HG02642 (cell line): ENCODE data around the gene GDPD4.

Experiments used
- ATAC-seq: cut with Tn5 transposase; IDR thresholded peaks from one replicate; pipeline ENCODE4 v1.9.1; 2021; ENCODE audit warnings: mild to moderate bottlenecking; ENCODE audit not compliant: unreplicated experiment, poor library complexity

Gene GDPD4

GRCh38 chr11:77207618-77208313, 93.7 kb downstream of the GDPD4 start:
- no peak for ATAC-seq

DNA sequence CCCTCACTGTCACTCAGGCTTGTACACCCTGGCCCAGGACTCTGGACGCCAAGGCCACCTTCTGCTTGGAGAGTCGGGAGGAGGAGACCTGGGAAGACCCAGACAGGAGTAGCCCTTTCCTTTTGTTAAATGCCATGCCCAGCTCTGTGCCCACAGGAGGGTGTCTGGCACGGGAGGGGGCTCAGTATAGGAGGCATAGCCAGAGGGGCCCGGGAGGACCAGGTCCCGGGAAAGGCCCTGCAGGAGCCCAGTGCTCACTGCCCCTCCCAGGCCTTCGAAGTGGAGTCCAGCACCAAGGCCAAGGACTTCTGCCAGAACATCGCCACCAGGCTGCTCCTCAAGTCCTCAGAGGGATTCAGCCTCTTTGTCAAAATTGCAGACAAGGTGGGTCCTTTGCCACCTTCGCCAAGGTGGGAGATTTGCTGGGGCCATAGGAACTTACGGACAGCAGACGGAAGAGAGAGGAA, 94.4 kb downstream of the GDPD4 start:
- ATAC-seq, result no peak

GRCh38 chr11:77206264-77207018, 95.0 kb downstream of the GDPD4 start:
- ATAC-seq, result no peak

GRCh38 chr11:77205467-77206263, 95.8 kb downstream of the GDPD4 start:
- no peak for ATAC-seq

DNA sequence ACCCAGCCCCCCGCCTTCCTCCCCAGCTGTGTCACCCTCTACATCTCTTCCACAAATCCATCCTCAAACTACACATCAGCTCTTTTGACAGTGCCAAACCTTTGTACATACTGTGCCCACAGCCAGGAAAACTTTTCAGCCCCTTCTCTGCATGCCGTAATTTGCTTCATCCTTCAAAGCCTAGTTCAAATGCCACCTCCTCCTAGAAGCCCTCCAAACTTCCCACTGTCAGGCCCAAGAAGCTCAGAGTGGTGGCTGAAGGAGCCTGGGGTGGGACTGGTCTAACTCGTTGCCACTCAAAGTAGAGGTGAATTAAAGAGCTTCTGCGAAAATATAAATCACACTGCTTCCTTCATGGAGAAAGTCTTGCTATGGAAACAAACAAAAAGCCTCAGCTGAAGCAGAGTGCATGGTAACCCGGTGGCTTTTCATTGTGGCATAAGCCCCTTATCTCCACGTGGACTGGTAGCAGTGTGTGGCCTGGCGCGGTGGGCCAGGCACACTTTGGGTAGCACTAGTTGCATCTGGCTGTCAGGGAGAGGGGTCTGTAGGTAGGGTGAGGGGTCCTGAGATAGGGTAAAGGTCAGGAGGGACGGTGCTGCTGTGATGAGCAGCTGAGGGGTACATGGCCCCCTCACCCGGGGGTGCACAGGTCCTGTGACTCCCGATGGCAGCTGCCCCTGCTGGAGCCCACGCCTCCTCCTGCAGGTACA, 96.6 kb downstream of the GDPD4 start:
- ATAC-seq, result no peak

- ATAC-seq, result no peak
Observed at GRCh38 chr11:77203901-77204753, 97.4 kb downstream of the GDPD4 start.

DNA sequence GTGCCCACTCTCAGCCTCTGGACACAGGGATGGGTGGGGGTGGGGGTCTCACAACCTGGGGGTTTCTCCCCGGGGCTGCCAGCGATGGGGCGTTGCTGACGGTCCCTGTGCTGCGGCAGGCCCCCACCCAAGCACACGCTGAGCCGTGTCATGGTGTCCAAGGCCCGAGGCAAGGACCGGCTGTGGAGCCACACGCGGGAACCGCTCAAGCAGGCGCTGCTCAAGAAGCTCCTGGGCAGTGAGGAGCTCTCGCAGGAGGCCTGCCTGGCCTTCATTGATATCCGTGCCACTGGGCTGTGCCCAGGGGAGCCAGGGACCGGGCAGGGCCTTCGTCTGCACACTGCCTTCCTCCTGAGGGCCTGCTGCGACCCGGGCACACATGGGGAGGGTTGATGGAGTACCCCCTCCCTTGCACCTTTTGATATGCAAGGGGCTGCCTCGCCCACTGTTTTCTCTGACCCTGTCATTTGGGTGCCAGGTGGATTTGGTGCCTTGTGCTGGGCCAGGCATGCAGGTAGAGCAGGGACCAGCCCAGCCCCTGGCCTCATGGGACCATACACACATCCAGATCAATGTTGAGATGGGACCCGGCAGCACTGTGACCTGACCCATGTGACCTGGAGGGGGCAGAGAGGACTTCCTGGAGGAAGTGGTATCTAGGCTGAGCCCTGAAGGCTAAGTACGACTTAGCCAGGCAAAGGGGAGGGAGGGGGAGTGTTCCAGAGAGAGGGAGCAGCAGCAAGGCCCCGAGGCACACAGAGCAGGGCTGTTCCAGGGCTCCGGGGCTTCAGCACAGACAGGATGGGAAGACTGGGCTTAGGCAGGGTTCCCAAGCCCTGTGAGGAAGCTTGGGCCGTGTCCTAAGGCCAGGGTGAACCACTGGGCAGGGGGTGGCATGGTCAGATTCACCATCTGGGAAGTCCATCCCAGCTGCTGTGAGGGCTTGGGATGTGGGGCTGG, 98.3 kb downstream of the GDPD4 start:
- no peak for ATAC-seq

DNA sequence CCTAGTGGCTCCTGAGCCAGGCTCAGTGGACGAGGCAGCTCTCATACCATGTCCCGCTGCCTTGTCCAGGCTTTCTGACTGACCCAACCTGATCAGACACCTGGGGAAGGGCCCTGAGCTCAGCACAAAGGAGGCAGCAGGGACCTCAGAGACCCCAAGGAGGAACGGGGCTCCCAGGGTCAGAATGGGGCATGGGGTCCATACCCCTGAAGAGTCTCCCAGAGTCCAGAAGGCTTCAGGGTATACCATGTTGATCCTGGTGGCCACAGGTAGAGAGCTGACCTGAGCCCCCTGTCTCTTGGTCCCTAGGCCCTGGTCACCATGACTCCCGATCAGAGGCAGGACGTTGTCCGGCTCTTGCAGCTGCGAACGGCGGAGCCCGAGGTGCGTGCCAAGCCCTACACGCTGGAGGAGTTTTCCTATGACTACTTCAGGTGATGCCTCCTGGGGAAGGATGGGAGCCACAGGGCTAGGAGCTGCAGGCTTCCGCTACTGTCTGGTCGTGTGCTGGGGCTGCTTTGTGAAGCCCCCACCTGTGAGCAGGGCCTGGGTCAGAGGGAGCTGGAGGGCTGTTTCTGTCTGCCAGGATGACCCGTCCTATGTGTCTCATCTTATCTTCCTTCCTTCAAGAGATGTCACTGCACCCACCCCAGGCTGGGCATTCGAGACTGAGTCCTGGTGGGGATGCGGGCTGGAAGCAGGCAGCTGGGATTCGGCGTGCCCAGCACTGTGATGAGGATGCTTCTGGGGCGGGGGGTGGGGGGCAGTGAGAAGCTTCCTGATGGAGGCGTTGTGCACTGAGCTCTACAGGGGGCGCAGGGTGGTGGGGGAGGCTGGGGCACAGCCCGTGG, 99.3 kb downstream of the GDPD4 start:
- no peak for ATAC-seq

- ATAC-seq, result no peak
Observed at GRCh38 chr11:77201370-77201769, 100.1 kb downstream of the GDPD4 start.

DNA sequence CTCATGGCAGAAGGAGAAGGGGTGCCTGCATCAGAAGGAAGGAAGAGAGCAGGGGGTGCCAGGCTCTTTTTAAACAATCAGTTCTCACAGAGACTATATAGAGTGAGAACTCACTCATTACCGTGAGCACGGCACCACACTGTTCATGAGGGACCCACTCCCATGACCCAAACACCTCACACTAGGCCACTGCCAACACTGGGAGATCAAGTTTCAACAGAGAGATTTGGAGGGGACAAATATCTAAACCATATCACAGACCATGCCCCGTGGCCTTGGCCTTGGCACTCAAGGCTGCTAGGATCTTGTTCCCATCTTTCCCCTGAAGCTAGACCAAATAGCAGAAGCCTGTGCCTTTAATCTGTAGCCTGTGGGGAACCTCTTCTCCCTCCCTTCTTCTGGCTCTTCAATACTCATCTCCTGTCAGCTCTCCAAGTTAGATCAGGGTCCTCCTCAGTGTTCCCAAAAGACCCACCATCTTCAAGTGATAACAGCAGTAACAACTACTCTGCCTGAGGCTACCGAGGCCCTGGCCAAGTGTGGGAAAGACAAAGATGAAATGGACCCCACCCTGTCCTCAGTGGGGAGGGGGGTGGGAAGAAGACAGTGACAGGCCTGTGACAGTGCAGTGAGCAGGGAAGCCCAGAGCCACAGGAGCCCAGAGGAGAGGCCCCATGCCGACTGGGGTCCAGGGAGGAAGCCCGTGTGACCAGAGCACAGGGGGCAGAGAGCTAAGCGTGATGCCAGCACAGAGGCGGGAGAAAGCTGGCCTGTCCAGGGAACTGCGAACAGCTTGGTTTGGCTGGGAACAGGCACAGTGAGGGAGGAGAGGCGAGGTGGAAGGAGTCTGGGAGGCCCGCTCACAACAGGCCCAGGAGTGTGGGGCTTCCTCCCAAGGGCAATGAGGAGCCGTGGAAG, 100.9 kb downstream of the GDPD4 start:
- no peak for ATAC-seq

DNA sequence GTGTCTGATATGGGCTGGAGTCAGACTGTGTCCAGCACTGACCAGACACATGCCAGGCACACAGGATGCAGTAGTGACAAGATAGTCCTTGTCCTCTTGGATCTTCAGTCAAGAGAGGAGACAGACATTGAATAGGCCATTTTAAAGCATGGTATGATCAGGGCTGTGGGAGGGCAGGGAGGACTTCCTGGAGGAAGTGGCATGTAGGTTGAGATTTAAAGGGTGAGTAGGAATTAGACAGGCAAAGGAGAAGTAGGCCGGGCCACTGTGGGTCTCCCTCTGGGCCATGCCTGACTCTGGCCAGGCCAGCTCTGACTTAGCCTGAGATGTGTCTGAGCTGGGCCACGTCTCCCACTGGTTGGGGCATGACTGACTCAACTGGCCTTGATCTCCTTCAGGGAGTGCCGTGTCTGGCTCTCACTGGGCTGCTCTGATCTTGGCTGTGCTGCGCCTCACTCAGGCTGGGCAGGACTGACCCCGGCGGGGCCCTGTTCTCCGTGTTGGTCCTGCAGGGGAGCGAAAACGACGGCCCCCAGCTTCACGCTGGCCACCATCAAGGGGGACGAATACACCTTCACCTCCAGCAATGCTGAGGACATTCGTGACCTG, 102.2 kb downstream of the GDPD4 start:
- ATAC-seq, result no peak

GRCh38 chr11:77198440-77198849, 103.0 kb downstream of the GDPD4 start:
- no peak for ATAC-seq

DNA sequence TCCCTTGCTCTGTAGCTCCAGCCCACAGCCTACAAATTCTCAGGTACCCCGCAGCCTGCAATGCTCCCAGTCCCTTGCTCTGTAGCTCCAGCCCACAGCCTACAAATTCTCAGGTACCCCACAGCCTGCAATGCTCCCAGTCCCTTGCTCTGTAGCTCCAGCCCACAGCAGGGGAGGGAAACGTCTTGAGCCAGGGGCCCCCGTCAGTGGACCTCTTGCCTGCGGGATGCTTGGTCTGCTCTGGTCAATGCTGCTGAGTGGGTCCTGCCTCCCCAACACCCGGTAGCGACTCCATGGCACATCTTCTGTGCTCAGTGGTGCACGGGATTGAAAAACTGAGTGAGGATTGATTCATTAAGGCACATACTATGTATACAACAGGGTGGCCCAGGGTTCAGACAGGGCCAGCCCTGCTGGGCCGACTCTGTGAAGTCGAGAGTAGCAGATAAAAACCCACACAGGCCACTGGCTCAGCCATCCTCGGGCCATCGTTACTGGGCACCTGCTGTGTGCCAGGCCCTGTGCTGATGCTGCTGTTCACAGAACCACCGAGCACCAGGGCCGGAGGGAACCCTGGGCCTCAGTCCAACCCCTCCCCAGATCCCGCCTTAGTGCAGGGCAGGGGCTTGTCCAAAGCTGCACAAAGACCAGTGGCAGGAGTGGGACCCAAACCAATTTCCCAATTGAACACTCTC, 103.7 kb downstream of the GDPD4 start:
- ATAC-seq, result no peak

DNA sequence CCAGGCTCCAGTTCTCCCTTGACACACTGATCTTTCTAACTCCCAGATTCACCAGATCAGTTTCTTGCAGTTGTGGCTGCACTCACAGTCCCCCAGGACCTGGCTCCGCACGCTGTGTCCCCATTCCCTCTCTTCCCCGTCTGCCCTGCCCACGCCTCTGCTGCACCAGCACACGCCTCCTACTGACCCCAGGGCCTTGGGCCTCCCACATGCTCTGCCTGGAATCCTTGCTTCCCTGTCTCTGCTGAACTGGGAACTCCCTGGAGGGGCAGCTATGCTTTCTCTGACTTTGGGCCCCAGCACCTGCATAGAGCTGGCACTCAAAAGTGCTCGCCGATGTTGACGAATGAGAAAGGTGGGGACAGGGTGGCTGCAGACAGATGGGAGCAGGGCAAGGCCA, 104.5 kb downstream of the GDPD4 start:
- no peak for ATAC-seq

- ATAC-seq, result no peak
Observed at GRCh38 chr11:77195071-77195755, 106.3 kb downstream of the GDPD4 start.
